Caco-2 (cell line): Measurements from ENCODE around the gene CSMD2. TPM values are rescaled to one million over a fixed set of nuclear protein-coding genes. Genes with fewer than 3 reads are reported as not detected.

Experiments used
- BruUV-seq: library from RNA; stranded (reverse); fragments of 400-500 nt; replicated peaks from 2 replicates; lab custom pipeline; 2021; lab: Mats Ljungman, UMichigan
- CTCF ChIA-PET: fragments of 300-600 bp; sonication (Branson Sonifier 250); formaldehyde crosslinking; loops from one replicate; lab custom pipeline; 2022; ENCODE audit warnings: antibody characterized with exemption; lab: Charles Lee
- POLR2A ChIA-PET: fragments of 300-600 bp; sonication (Branson Sonifier 250); formaldehyde crosslinking; loops from one replicate; lab custom pipeline; 2022; ENCODE audit warnings: antibody characterized with exemption; lab: Charles Lee
- DNase-seq, 2 experiments: peaks; one replicate each; pipeline versions ENCODE4 v3.0.0 to v3.0.0-alpha.2; 2020 to 2022
- H3K27me3 ChIP-seq: replicated peaks from 2 replicates; pipeline ENCODE4 v1.6.0; 2011; ENCODE audit warnings: low read length; ENCODE audit not compliant: control insufficient read depth, insufficient read depth
- H3K36me3 ChIP-seq: 2 replicates; pipeline ENCODE4 v1.5.1; 2011; ENCODE audit warnings: low read length; ENCODE audit not compliant: control insufficient read depth, insufficient read depth
- H3K4me1 ChIP-seq: fragments of 250-450 bp; sonication (Bioruptor Pico); 2 replicates; pipeline ENCODE4 v1.5.1; 2020; ENCODE audit warnings: mild to moderate bottlenecking
- H3K4me3 ChIP-seq: 2 replicates; pipeline ENCODE4 v1.5.1; 2011; ENCODE audit warnings: low read depth, mild to moderate bottlenecking, control low read depth, low read length
- H3K9me3 ChIP-seq: fragments of 250-450 bp; sonication (Bioruptor Pico); 2 replicates; pipeline ENCODE4 v1.5.1; 2020; ENCODE audit warnings: mild to moderate bottlenecking, moderate library complexity
- H3K27ac Mint-ChIP-seq: one replicate; pipeline ENCODE4 v1.8.0; 2022; ENCODE audit warnings: mixed read lengths; ENCODE audit not compliant: unreplicated experiment
- H3K27me3 Mint-ChIP-seq: one replicate; pipeline ENCODE4 v1.8.0; 2022; ENCODE audit warnings: mixed read lengths; ENCODE audit not compliant: insufficient read depth, unreplicated experiment
- H3K36me3 Mint-ChIP-seq: one replicate; pipeline ENCODE4 v1.8.0; 2022; ENCODE audit warnings: mild to moderate bottlenecking, mixed read lengths; ENCODE audit not compliant: insufficient read depth, unreplicated experiment
- H3K4me1 Mint-ChIP-seq: one replicate; pipeline ENCODE4 v1.8.0; 2022; ENCODE audit warnings: low read depth, mixed read lengths; ENCODE audit not compliant: unreplicated experiment
- H3K4me3 Mint-ChIP-seq: one replicate; pipeline ENCODE4 v1.8.0; 2022; ENCODE audit warnings: mild to moderate bottlenecking, moderate library complexity, mixed read lengths; ENCODE audit not compliant: unreplicated experiment
- H3K9me3 Mint-ChIP-seq: one replicate; pipeline ENCODE4 v1.8.0; 2022; ENCODE audit warnings: mixed read lengths; ENCODE audit not compliant: unreplicated experiment
- CTCF ChIP-seq, 2 experiments: fragments of 200-600 bp in 1 of 2; IDR thresholded peaks; 1 replicate in 1 of 2; 2 replicates in 1 of 2; pipeline versions ENCODE4 v1.5.1 to v1.8.0; 2011 to 2022; ENCODE audit warnings: antibody characterized with exemption in 1 of 2, control low read depth in 1 of 2, inconsistent platforms in 1 of 2, low read depth in 1 of 2, low read length in 1 of 2, mild to moderate bottlenecking in 1 of 2, moderate library complexity in 1 of 2; ENCODE audit not compliant: insufficient read depth in 1 of 2, severe bottlenecking in 1 of 2, unreplicated experiment in 1 of 2
- intact Hi-C: fragments of 100-400 bp; cut with micrococcal nuclease; formaldehyde crosslinking; loops from one replicate; pipeline ENCODE4 v1.10.0; 2022; ENCODE audit not compliant: unreplicated experiment
- total RNA-seq: library from RNA; stranded (reverse); gene quantifications from 2 replicates; pipeline ENCODE4 v1.2.3, GENCODE V29; 2022

The CSMD2 gene
- total RNA-seq, 1 experiment from 2014 or later: not detected

GRCh38 chr1:33721301-33721815 is 443.7 kb downstream of the CSMD2 start:
- Mint-ChIP-seq H3K4me1 (no peaks in the 10 kb centered on the region), H3K27ac (no peak overlapping the region), H3K36me3 (no peaks in the 10 kb centered on the region), H3K27me3 (peaks cover 11% of the 10 kb centered on the region), H3K4me3 (no peak overlapping the region), H3K9me3 (no peaks in the 10 kb centered on the region)
- no peak overlapping the region for H3K4me3 ChIP-seq
- no peaks in the 10 kb centered on the region for H3K36me3 ChIP-seq
- CTCF ChIA-PET: no interaction called here
- POLR2A ChIA-PET: no interaction called here
- no peak for TF ChIP-seq CTCF (IDR thresholded peaks at IDR 0.05; ENCODE audit: insufficient read depth in 1 of 2, low read depth in 1 of 2, low read length in 1 of 2, severe bottlenecking in 1 of 2, unreplicated experiment in 1 of 2)
- no TSS peak for BruUV-seq
- no peaks in the 10 kb centered on the region for H3K4me1 ChIP-seq
- DNase-seq: no peak
- no peaks in the 10 kb centered on the region for H3K27me3 ChIP-seq
- H3K9me3 ChIP-seq: no peaks in the 10 kb centered on the region
- intact Hi-C loops: no loop called here

- no peaks in the 10 kb centered on the region for H3K27me3 ChIP-seq
- no peaks in the 10 kb centered on the region for H3K4me1 ChIP-seq
- H3K36me3 Mint-ChIP-seq: no peaks in the 10 kb centered on the region
- ChIA-PET CTCF (no interaction called here), POLR2A (no interaction called here)
- no peak for DNase-seq
- BruUV-seq: no TSS peak
- H3K4me3 Mint-ChIP-seq: no peak overlapping the region
- TF ChIP-seq CTCF (IDR thresholded peaks at IDR 0.05; ENCODE audit: insufficient read depth in 1 of 2, low read depth in 1 of 2, low read length in 1 of 2, severe bottlenecking in 1 of 2, unreplicated experiment in 1 of 2): no peak
- H3K4me3 ChIP-seq: no peak overlapping the region
- no peaks in the 10 kb centered on the region for H3K36me3 ChIP-seq
- no peak overlapping the region for H3K27ac Mint-ChIP-seq
- H3K9me3 ChIP-seq: no peaks in the 10 kb centered on the region
- H3K27me3 Mint-ChIP-seq: peaks cover 11% of the 10 kb centered on the region
- intact Hi-C loops: no loop called here
- H3K9me3 Mint-ChIP-seq: no peaks in the 10 kb centered on the region
- no peaks in the 10 kb centered on the region for H3K4me1 Mint-ChIP-seq
These were observed 445.0 kb downstream of the CSMD2 start for GRCh38 chr1:33719771-33720670.

GRCh38 chr1:33719326-33719725 is 445.7 kb downstream of the CSMD2 start:
- Histone ChIP-seq H3K27me3 (no peaks in the 10 kb centered on the region), H3K36me3 (no peaks in the 10 kb centered on the region), H3K9me3 (no peaks in the 10 kb centered on the region), H3K4me1 (no peaks in the 10 kb centered on the region), H3K4me3 (no peak overlapping the region)
- no peak overlapping the region for H3K27ac Mint-ChIP-seq
- CTCF ChIA-PET: no interaction called here
- no TSS peak for BruUV-seq
- intact Hi-C loops: no loop called here
- H3K4me3 Mint-ChIP-seq: no peak overlapping the region
- no peaks in the 10 kb centered on the region for H3K4me1 Mint-ChIP-seq
- H3K27me3 Mint-ChIP-seq: peaks cover 16% of the 10 kb centered on the region
- H3K9me3 Mint-ChIP-seq: no peaks in the 10 kb centered on the region
- DNase-seq: no peak
- no peak for TF ChIP-seq CTCF (IDR thresholded peaks at IDR 0.05; ENCODE audit: insufficient read depth in 1 of 2, low read depth in 1 of 2, low read length in 1 of 2, severe bottlenecking in 1 of 2, unreplicated experiment in 1 of 2)
- no peaks in the 10 kb centered on the region for H3K36me3 Mint-ChIP-seq
- POLR2A ChIA-PET: no interaction called here
